Uterus (tissue), 4 donors: Measurements from ENCODE around the gene TPRA1. TPM values are rescaled to one million over a fixed set of nuclear protein-coding genes. Genes with fewer than 3 reads are reported as not detected.

Source experiments
- DNase-seq, 2 donors: peaks; one replicate each; pipeline ENCODE4 v3.0.0-alpha.2; 2019 to 2020
- H3K27ac ChIP-seq, 2 donors: fragments of 200-600 bp; sonication (generic); 1 replicate in 1 of 2; 2 replicates in 1 of 2; pipeline ENCODE4 v1.5.1; 2016 to 2018
- H3K27me3 ChIP-seq, 2 donors: fragments of 200-600 bp; sonication (generic); one replicate each; pipeline ENCODE4 v1.5.1; 2018 to 2019; ENCODE audit warnings: control low read depth in 1 of 2
- H3K36me3 ChIP-seq, 2 donors: fragments of 200-600 bp; sonication (generic); one replicate each; pipeline ENCODE4 v1.5.1; 2019; ENCODE audit warnings: control low read depth in 1 of 2
- H3K4me1 ChIP-seq, 2 donors: fragments of 200-600 bp; sonication (generic); one replicate each; pipeline ENCODE4 v1.5.1; 2018 to 2019; ENCODE audit warnings: control low read depth in 1 of 2
- H3K4me3 ChIP-seq, 2 donors: fragments of 200-600 bp; sonication (generic); 1 replicate in 1 of 2; 2 replicates in 1 of 2; pipeline ENCODE4 v1.5.1; 2018 to 2019; ENCODE audit warnings: mild to moderate bottlenecking in 1 of 2
- H3K9me3 ChIP-seq, 2 donors: fragments of 200-600 bp; sonication (generic); one replicate each; pipeline ENCODE4 v1.5.1; 2019; ENCODE audit warnings: control low read depth in 1 of 2
- POLR2A ChIP-seq, 2 donors: fragments of 450-650 bp; IDR thresholded peaks; one replicate each; pipeline ENCODE4 v1.6.1; 2016; ENCODE audit warnings: antibody characterized with exemption in 2 of 2, mild to moderate bottlenecking in 1 of 2, moderate library complexity in 1 of 2
- intact Hi-C: fragments of 100-400 bp; cut with DNase I; formaldehyde crosslinking; loops from one replicate; pipeline ENCODE4 v1.15.1; 2023; ENCODE audit warnings: low total_unique reads
- total RNA-seq, 4 donors: library from RNA; depleted of rRNA in 3 of 4; stranded (reverse); fragments of >200 nt in 3 of 4; gene quantifications; one replicate each; pipeline versions ENCODE4 v1.1.0 to v1.2.4, GENCODE V29; 2014 to 2023
- TF ChIP-seq, protein P1 (sequence below), 4 experiments: fragments of 200-600 bp in 2 of 4; fragments of 450-650 bp in 2 of 4; sonication (generic) in 2 of 4; IDR thresholded peaks; one replicate each; pipeline ENCODE4 v1.5.1; 2016 to 2019; ENCODE audit warnings: antibody characterized with exemption in 4 of 4, mild to moderate bottlenecking in 2 of 4, moderate library complexity in 1 of 4
- donor health status: DM: yes; HTN: yes; CAD: no.

Gene TPRA1
- total RNA-seq, 4 donors from 2014 or later: 22.4 to 72.5 (median 37.7) TPM

DNA sequence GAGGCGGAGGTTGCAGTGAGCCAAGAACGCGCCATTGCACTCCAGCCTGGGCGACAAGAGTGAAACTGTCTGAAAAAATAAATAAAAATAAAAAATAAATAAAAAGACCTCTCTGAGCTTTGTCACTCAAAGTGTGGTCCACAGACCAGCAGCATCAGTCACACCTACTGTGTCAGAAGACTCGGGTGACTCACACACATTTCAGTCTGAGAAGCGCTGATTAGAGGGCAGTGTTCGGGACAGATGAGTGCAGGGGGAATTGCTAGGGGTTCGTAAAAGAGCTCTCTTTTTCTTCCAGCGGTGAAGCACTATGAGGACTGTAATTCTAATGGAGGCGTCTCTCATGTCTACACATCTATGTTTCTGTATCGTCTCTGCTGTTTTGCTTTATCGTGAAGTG lies 44.1 kb upstream of the TPRA1 start:
- intact Hi-C loops: no loop called here

DNA sequence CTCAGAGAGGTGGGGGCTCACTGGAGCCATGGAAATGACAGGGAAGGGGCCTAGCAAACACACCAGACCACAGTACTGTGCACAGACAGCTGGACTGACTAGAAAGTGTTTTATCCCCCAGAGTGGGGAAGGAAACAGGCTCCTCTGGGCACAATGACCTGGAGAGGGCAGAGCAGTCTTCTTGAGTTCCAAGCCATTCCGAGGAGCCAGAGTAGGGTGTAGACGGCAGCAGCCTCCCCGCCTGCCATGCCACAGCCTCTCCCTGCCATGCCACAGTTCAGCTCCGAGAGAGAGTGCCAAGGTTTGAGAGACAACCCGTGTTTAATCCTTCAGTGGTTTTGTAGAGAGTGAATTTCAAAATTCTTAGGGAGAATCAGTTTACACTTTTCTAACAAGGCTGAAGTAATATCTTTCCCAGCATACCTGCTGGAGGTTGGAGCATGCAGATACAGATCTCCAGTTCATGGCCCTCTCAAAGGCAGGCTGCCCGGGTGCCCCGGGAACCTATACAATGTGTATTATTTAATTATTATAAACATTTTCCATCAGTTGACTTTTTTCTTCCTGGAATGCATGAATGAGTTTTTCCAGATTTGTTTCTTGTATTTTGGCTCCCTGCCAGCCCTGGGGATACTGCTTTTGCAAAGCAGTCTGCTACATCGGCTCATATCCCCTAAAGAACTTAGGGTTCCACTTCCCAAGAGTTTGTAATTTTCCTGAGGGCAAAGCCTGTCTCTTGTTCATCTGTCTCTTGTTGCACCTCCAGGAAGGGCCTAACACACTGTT lies 41.7 kb upstream of the TPRA1 start:
- DNase-seq: no peak
- intact Hi-C loops: no loop called here
- no peaks in the 10 kb centered on the region for H3K36me3 ChIP-seq
- H3K27me3 ChIP-seq: peaks cover 0 to 4% of the 10 kb centered on the region in 2 donors
- H3K27ac ChIP-seq: no peak overlapping the region
- TF ChIP-seq, protein P1, sequence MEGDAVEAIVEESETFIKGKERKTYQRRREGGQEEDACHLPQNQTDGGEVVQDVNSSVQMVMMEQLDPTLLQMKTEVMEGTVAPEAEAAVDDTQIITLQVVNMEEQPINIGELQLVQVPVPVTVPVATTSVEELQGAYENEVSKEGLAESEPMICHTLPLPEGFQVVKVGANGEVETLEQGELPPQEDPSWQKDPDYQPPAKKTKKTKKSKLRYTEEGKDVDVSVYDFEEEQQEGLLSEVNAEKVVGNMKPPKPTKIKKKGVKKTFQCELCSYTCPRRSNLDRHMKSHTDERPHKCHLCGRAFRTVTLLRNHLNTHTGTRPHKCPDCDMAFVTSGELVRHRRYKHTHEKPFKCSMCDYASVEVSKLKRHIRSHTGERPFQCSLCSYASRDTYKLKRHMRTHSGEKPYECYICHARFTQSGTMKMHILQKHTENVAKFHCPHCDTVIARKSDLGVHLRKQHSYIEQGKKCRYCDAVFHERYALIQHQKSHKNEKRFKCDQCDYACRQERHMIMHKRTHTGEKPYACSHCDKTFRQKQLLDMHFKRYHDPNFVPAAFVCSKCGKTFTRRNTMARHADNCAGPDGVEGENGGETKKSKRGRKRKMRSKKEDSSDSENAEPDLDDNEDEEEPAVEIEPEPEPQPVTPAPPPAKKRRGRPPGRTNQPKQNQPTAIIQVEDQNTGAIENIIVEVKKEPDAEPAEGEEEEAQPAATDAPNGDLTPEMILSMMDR (IDR thresholded peaks at IDR 0.05): no peak
- no peak for TF ChIP-seq POLR2A (IDR thresholded peaks at IDR 0.05)
- H3K9me3 ChIP-seq: no peaks in the 10 kb centered on the region
- peaks cover 0 to 8% of the 10 kb centered on the region in 2 donors for H3K4me1 ChIP-seq
- no peak overlapping the region for H3K4me3 ChIP-seq

More for the DNA sequence above, 44.1 kb upstream of the TPRA1 start:
- Histone ChIP-seq H3K9me3 (no peaks in the 10 kb centered on the region), H3K4me3 (no peak overlapping the region), H3K27me3 (peaks cover 0 to 4% of the 10 kb centered on the region in 2 donors), H3K27ac (no peak overlapping the region), H3K4me1 (peaks cover 0 to 4% of the 10 kb centered on the region in 2 donors), H3K36me3 (no peaks in the 10 kb centered on the region)
- no peak for DNase-seq
- TF ChIP-seq POLR2A (IDR thresholded peaks at IDR 0.05): no peak
- TF ChIP-seq, protein P1 (IDR thresholded peaks at IDR 0.05): no peak

DNA sequence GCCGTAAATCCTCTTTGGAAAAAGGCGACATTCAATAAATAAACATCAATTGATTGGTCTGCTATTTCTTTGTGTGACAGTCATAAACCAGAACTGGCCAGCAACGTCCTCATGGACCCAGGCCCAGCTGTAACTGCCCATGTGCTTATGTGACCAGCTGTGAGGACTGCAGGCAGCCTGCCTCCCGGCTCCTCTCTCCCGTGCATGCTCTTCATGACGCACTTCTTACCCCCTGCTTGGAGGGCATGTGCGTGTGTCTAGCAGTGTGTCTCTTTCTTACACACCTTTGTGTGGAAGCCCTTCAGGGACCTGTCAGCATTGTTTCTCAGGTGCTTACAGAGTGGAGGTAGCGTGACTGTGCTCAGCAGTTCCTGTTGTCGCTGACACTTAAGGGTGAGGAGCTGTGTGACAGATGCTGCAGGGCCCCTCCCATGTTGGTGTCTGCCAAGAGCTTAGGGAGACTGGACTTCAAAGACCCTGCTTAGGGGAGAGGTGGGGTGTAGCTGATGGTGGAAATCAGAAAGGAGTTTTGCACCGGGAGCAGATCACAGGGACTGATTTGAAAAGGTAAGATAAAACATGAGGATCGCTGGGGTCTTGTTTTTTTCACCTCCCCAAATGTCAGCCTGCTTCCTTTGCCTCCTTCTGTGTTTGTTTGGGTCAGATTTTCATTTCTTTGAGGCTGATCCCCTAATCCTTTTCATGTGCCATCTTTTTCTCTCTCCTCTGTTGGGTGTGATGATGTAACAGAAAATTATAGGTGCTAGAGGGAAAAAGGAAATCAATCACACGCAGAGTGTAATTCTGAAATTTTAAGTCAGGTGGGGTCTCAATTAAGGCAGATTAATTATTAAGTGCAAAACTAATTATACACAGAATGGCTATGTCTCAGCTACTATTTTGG lies 40.5 kb upstream of the TPRA1 start:
- peaks cover 0 to 4% of the 10 kb centered on the region in 2 donors for H3K27me3 ChIP-seq
- TF ChIP-seq, protein P1 (IDR thresholded peaks at IDR 0.05): no peak
- TF ChIP-seq POLR2A (IDR thresholded peaks at IDR 0.05): no peak
- H3K4me1 ChIP-seq: peaks cover 0 to 8% of the 10 kb centered on the region in 2 donors
- intact Hi-C loops: no loop called here
- H3K36me3 ChIP-seq: no peaks in the 10 kb centered on the region
- no peak for DNase-seq
- H3K27ac ChIP-seq: no peak overlapping the region
- no peak overlapping the region for H3K4me3 ChIP-seq
- H3K9me3 ChIP-seq: no peaks in the 10 kb centered on the region

DNA sequence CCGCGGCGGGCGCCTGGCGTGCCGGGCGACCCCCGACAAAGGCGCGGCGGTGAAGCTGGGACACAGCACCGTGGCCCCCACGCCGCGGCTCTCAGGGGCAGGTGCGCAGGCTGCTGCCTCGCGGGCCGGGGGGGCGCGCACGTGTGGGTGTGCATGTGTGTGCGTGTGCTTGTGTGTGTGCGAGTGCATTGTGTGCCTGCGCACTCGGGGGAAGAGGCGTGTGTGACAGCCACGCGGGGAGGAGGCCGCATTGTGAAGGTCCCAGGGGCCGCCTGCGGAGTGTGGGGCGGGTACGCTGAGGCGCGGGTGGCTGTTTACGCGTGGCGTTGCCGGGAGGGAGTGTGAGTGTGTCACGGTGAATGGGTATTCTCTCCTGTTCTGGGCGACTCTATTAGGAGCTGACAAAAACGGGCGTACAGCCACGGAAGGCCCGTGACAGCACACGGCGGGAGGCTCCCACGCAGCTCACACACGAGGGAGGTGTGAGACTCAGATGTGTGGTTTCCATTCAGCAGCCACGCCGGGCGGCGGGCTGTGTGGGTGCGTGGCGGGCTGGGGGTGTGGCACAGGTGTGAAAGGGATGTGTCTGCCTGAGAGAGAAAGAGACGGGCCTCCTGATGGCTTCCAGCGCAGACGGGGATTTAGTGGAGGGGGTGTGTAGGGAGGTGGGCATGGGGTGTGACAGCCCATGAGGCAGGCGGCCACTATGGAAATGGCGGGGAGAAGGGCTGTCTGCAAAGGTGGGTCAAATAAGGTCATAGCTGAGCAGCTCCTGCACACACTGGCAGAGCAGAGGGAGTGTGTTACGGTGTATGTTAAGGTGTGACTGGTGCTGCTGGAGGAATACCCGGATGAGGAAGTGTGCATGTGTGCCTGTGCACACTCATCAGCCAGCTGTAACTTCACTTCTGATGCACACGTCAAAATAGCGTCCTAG lies 39.2 kb upstream of the TPRA1 start:
- no peak for TF ChIP-seq POLR2A (IDR thresholded peaks at IDR 0.05)
- TF ChIP-seq, protein P1 (IDR thresholded peaks at IDR 0.05): no peak
- no peak for DNase-seq
- Histone ChIP-seq H3K4me1 (peaks cover 0 to 8% of the 10 kb centered on the region in 2 donors), H3K9me3 (no peaks in the 10 kb centered on the region), H3K27ac (no peak overlapping the region), H3K4me3 (peak overlapping the region; percentile 22 to 47), H3K27me3 (peaks cover 0 to 4% of the 10 kb centered on the region in 2 donors), H3K36me3 (no peaks in the 10 kb centered on the region)
- intact Hi-C loops: no loop called here
